Esophagus (tissue), 2 donors: ENCODE measurements around the gene PLEKHH1. TPM values are rescaled to one million over a fixed set of nuclear protein-coding genes. Genes with fewer than 3 reads are reported as not detected.

Experiments
- H3K27ac ChIP-seq, 2 donors: one replicate each; pipeline ENCODE4 v1.5.1; 2013; ENCODE audit warnings: low read depth in 2 of 2, mild to moderate bottlenecking in 2 of 2, inconsistent platforms in 1 of 2, low read length in 1 of 2, moderate library complexity in 1 of 2
- H3K27me3 ChIP-seq, 2 donors: one replicate each; pipeline ENCODE4 v1.6.1; 2013; ENCODE audit warnings: low read length in 2 of 2, control low read depth in 1 of 2, mild to moderate bottlenecking in 1 of 2; ENCODE audit not compliant: insufficient read depth in 2 of 2, control insufficient read depth in 1 of 2
- H3K36me3 ChIP-seq, 2 donors: one replicate each; pipeline ENCODE4 v1.6.1; 2013; ENCODE audit warnings: low read length in 1 of 2; ENCODE audit not compliant: control insufficient read depth in 2 of 2, insufficient read depth in 2 of 2
- H3K4me1 ChIP-seq, 2 donors: one replicate each; pipeline ENCODE4 v1.6.1; 2013; ENCODE audit warnings: low read length in 1 of 2; ENCODE audit not compliant: control insufficient read depth in 2 of 2, insufficient read depth in 2 of 2
- H3K4me3 ChIP-seq, 2 donors: one replicate each; pipeline ENCODE4 v1.5.1; 2013; ENCODE audit warnings: low read length in 2 of 2, mild to moderate bottlenecking in 2 of 2, low read depth in 1 of 2, moderate library complexity in 1 of 2
- H3K9me3 ChIP-seq, 2 donors: one replicate each; pipeline ENCODE4 v1.6.1; 2013; ENCODE audit warnings: mild to moderate bottlenecking in 2 of 2, low read depth in 1 of 2, low read length in 1 of 2, moderate library complexity in 1 of 2; ENCODE audit not compliant: control insufficient read depth in 2 of 2, insufficient read depth in 1 of 2
- WGBS, 2 donors: extraction: QIAGEN DNeasy Blood & Tissue Kit; methylation state at CpG; one replicate each; pipeline ENCODE4 v1.1.7; 2013; 5-methylcytosine and 5-hydroxymethylcytosine counted together
- polyA plus RNA-seq, 2 donors: library from polyadenylated mRNA; stranded (reverse); fragments of 200-250 nt; gene quantifications; one replicate each; pipeline ENCODE4 v1.2.3, GENCODE V29; 2013
- donor health status: healthy with polysubstance abuse.
- donor health status: Bipolar disorder and iron deficiency.

The PLEKHH1 gene
- polyA plus RNA-seq, 2 donors = 2.4 to 10.3 TPM

DNA sequence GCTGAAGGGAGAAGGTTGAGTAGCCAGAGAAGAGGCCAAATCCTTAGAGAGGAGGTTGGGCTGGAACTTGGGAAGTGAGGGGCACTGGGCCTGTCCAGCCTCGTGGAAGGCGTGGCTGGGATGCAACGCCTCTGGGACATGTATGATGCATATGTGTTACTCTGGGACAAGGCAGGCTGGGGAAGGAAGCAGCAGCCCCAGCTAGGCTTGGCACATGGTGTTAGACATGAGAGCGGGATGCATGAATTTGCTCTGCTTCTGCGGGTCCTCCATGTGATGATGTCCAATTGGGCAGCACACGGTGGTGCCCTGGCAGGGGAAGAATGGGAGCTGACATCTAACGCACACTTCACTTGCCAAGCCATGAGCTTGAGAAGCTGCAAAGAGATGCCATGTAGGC, 21.3 kb downstream of the PLEKHH1 start:
- Histone ChIP-seq H3K27me3 (no peaks in the 10 kb centered on the region), H3K4me1 (no peaks in the 10 kb centered on the region), H3K4me3 (no peak overlapping the region), H3K9me3 (no peaks in the 10 kb centered on the region), H3K27ac (no peak overlapping the region), H3K36me3 (peaks cover 0 to 3% of the 10 kb centered on the region in 2 donors)
- WGBS, 2 donors = 90 to 92% methylated on average over 7 of the region's 7 CpGs

DNA sequence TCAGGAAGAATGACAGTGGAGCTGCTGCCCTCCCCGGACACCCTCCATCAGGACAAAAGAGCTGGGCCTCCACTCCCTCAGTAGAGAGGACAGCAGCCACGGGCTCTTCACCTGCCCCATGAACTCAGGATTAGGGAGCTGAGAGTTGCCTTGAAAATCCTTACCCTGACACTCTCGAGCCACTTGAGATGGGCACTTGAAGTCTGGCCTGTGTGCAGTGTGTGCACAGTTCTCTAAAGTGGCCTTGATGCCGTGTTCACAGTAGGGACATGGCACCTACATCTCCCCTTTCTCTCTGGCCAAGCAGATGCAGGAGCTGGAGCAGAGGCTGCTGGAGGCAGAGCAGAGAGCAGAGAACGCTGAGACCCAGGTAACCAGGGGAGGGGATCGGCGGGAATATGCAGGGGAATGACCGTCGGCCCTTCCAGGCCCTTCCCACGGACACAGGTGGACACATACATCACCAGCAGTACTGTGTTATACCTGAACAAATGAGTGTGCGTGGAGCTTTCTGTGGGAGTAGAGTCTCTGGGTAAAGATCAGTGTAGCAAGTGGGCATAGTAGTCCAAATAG, 22.5 kb downstream of the PLEKHH1 start:
- WGBS, 2 donors = 86 to 89% methylated on average over 11 of the region's 11 CpGs
- Histone ChIP-seq H3K4me1 (no peaks in the 10 kb centered on the region), H3K27ac (no peak overlapping the region), H3K27me3 (no peaks in the 10 kb centered on the region), H3K4me3 (no peak overlapping the region), H3K9me3 (no peaks in the 10 kb centered on the region), H3K36me3 (peaks cover 0 to 3% of the 10 kb centered on the region in 2 donors)

DNA sequence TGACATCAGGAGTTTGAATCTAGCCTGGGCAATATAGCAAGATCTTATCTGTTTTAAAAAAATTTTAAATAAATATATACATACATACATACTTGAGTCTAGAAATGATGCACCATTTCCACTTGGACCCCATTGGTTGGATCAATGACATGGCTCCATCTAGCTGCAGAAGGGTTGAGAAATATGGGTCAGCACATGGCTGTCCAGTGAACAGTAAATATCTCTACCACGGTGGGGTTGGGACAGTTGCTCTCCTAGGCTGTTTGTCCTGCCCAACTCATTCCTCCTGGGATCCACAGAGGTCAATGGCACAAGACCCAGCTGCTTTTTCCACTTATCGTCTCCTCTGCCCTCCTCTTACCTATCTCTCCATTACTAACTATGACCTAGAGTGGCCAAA, 23.6 kb downstream of the PLEKHH1 start:
- Histone ChIP-seq H3K9me3 (no peaks in the 10 kb centered on the region), H3K27me3 (no peaks in the 10 kb centered on the region), H3K4me1 (no peaks in the 10 kb centered on the region), H3K4me3 (no peak overlapping the region), H3K36me3 (peaks cover 0 to 3% of the 10 kb centered on the region in 2 donors), H3K27ac (no peak overlapping the region)
- 75 to 87% methylated on average over 2 of the region's 2 CpGs for WGBS, 2 donors

DNA sequence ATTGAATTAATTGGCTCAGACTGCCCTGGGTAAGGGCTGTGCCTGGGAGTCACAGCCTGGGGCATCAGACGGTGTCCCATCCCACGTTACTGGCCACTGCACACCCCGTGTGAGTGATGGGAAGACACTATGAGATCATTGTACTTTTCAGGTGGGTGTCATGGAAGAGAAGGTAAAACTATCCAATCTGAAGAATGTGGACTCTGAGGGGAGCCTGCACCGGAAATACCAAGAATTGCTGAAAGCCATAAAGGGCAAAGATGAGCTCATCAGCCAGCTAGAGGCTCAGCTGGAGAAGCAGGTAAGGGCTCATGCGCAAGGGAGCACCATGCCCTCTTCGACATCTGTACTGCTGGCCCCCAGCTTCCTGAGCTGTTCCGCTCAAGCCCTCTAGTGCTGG, 24.0 kb downstream of the PLEKHH1 start:
- no peaks in the 10 kb centered on the region for H3K27me3 ChIP-seq
- 89 to 90% methylated on average over 7 of the region's 7 CpGs for WGBS, 2 donors
- no peaks in the 10 kb centered on the region for H3K4me1 ChIP-seq
- no peaks in the 10 kb centered on the region for H3K9me3 ChIP-seq
- H3K4me3 ChIP-seq = no peak overlapping the region
- no peak overlapping the region for H3K27ac ChIP-seq
- H3K36me3 ChIP-seq = peaks cover 0 to 3% of the 10 kb centered on the region in 2 donors

DNA sequence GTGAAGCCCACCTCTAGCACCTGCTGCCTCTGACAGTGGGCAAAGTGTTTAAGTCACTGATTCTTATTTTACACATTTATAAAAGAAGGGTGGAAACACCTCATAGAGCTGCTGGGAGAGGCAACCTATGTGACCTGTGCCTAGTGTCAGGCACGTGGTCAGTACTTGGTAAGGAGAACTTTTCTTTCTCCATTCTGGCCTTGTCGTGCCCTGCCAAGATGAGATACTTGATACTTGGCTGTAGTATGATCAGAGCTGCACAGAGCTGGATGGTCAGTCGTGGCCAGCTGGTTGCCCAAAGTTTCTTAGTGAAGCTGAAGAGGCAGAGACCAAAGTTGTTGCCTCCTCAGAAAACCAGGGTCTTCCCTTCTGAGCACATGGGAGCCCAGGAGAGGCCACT, 24.6 kb downstream of the PLEKHH1 start:
- Histone ChIP-seq H3K9me3 (no peaks in the 10 kb centered on the region), H3K4me1 (no peaks in the 10 kb centered on the region), H3K4me3 (no peak overlapping the region), H3K36me3 (peaks cover 1 to 7% of the 10 kb centered on the region in 2 donors), H3K27me3 (no peaks in the 10 kb centered on the region), H3K27ac (no peak overlapping the region)
- 82 to 84% methylated on average over 3 of the region's 3 CpGs for WGBS, 2 donors

DNA sequence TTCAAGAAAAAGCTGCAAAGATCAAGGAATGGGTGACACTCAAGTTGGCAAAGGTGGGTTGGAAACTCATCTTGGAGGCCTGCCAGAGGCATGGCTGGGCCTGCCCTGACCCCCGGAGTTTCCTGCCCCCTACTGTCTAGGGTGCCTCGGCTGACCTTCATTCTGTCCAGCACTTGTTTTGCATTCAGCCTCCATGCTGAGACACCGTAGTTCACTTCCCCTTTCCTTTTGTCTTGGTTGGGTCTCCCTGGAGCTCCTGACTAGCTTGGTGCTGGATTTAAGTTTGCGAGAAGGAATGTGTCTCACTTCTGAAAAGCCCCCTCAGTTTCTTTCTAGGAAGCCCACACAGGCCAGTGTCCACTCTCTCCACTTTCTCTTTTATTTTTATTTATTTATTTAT, 26.5 kb downstream of the PLEKHH1 start:
- H3K9me3 ChIP-seq = no peaks in the 10 kb centered on the region
- H3K27me3 ChIP-seq = no peaks in the 10 kb centered on the region
- H3K36me3 ChIP-seq = peaks cover 6 to 7% of the 10 kb centered on the region in 2 donors
- no peak overlapping the region for H3K4me3 ChIP-seq
- WGBS, 2 donors = 56 to 58% methylated on average over 4 of the region's 4 CpGs
- H3K27ac ChIP-seq = no peak overlapping the region
- no peaks in the 10 kb centered on the region for H3K4me1 ChIP-seq

DNA sequence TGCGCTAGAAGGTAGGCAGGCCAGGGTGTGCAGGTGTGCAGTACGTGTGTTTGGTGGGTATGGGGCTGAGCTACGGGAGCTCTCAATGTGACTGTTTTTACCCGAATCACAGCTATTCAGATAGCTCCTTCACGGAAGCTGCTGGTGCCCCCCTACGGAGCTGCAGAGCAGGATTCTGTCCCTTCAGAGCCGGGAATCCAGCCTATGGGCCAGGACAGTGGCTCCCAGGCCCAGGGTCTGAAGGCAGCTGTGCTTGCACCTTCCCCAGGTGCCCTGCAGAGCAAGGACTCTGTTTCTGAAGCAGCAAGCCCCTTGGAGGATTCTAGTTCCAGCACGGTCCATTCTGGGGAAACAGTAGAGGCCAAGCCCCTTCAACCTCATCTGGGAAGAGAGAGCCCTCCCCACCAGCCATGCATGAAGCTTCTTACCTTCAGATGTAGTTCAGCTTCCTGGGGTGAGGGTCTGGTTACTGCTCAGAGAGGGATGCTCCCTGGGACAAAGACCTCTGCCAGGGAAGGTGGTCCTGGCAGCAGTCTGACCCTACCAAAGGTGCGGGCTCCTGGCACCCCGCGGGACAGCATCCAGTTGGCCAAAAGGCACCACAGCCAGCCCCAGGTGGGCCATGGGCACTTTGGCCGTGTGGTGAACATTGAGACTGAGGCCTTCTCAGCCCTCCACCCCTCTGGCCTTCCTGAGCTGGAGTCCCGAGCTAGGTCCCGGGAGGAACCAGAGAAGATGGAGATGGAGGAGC, 29.1 kb downstream of the PLEKHH1 start:
- Histone ChIP-seq H3K4me3 (no peak overlapping the region), H3K36me3 (peaks cover 4 to 6% of the 10 kb centered on the region in 2 donors), H3K9me3 (no peaks in the 10 kb centered on the region), H3K4me1 (peaks cover 0 to 6% of the 10 kb centered on the region in 2 donors), H3K27ac (no peak overlapping the region), H3K27me3 (no peaks in the 10 kb centered on the region)
- WGBS, 2 donors = 87 to 95% methylated on average over 14 of the region's 14 CpGs

DNA sequence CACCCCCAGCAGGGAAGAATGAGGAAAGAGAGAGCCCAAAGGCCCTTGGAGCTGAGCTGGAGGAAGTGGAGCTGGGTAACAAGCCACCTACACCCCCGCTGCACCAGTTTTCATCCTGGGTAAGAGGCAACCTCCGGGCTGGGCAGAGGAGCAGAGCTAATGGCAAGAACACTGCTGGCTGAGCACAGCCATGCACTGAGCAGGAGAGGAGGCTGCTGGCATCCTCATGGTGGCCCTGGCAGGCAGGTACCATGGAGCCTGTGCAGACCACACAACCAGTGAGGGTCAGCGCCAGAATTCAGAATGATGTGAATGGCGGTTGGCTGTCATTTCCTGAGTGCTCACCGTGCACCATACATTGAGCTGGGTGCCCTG, 29.7 kb downstream of the PLEKHH1 start:
- Histone ChIP-seq H3K27me3 (no peaks in the 10 kb centered on the region), H3K4me3 (no peak overlapping the region), H3K27ac (no peak overlapping the region), H3K9me3 (no peaks in the 10 kb centered on the region), H3K36me3 (peaks cover 4 to 6% of the 10 kb centered on the region in 2 donors), H3K4me1 (peaks cover 3 to 10% of the 10 kb centered on the region in 2 donors)
- WGBS, 2 donors = 96% methylated on average over 5 of the region's 5 CpGs

DNA sequence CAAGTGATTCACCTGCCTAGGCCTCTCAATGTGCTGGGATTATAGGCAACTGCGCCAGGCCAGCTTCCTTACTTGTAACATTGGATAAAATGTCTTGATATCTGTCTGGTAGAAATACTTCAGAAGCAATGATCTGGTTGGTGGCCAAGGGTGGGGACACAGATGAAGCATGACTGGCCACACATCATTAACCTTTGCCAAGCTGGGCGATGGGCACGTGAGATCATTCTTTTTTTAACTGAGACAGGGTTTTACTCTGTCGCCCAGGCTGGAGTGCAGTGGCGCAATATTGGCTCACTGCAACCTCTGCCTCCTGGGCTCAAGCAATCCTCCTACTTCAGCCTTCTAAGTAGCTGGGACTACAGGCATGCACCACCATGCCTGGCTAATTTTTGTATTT, 31.1 kb downstream of the PLEKHH1 start:
- Histone ChIP-seq H3K4me3 (no peak overlapping the region), H3K27ac (no peak overlapping the region), H3K36me3 (peaks cover 4 to 6% of the 10 kb centered on the region in 2 donors), H3K9me3 (no peaks in the 10 kb centered on the region), H3K27me3 (no peaks in the 10 kb centered on the region), H3K4me1 (peaks cover 3 to 10% of the 10 kb centered on the region in 2 donors)
- WGBS, 2 donors = 55 to 70% methylated on average over 5 of the region's 5 CpGs

DNA sequence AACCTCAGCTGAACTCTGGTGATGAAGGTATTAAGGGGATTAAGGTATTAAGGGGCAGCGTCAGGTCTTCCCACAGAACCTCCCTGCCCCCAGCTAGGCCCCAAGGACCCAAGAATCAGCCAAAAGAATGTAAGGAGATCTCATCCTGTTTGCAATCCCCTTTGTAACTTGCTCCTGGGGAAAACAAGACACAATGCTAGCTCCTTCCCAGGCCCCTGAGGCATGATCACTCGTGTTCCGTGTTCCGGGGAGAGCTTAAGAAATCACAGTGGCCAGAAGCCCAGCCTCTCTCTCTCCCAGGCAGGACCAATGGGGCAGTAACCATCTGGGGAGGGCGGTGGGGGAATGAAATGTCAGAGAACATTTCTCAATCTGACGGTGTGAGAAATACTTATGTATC, 33.8 kb downstream of the PLEKHH1 start:
- Histone ChIP-seq H3K27ac (peak overlapping the region in 1 of 2 donors; percentile 17), H3K4me1 (peaks cover 3 to 10% of the 10 kb centered on the region in 2 donors), H3K27me3 (no peaks in the 10 kb centered on the region), H3K4me3 (no peak overlapping the region), H3K36me3 (peaks cover 4 to 6% of the 10 kb centered on the region in 2 donors), H3K9me3 (no peaks in the 10 kb centered on the region)
- 41 to 51% methylated on average over 6 of the region's 6 CpGs for WGBS, 2 donors
